GM12891 (cell line): ENCODE measurements around the gene MARK4.

Experiments used
- POLR2A ChIP-seq: IDR thresholded peaks from 2 replicates; pipeline ENCODE4 v1.6.1; 2011; ENCODE audit warnings: low read depth, low read length, control low read depth
- POLR2AphosphoS5 ChIP-seq: IDR thresholded peaks from 2 replicates; pipeline ENCODE4 v1.6.1; 2011; ENCODE audit warnings: low read depth, low read length, control low read depth
- POU2F2 ChIP-seq: IDR thresholded peaks from 2 replicates; pipeline ENCODE4 v1.6.1; 2011; ENCODE audit warnings: low read depth, mild to moderate bottlenecking, control low read depth, low read length, moderate library complexity
- SPI1 ChIP-seq: IDR thresholded peaks from 2 replicates; pipeline ENCODE4 v1.6.1; 2011; ENCODE audit warnings: low read depth, low read length, control low read depth
- TAF1 ChIP-seq: IDR thresholded peaks from 2 replicates; pipeline ENCODE4 v1.6.1; 2011; ENCODE audit warnings: low read depth, low read length, control low read depth

DNA sequence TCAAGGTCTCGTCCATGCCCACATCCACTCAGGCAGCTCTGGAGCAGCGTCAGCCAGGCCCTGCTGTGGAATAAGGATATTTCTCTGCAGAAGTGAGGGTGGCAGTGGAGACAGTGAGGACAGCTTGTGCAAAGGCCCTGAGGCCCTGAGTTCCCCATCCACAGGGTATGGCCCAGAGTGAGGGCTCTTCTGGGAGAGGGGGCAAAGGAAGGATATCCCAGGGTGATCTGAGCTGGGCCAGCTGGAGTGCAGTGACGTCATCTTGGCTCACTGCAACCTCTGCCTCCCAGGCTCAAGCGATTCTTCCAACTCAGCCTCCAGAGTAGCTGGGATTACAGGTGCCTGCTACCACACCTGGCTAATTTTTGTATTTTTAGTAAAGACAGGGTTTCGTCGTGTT, 11.5 kb downstream of the MARK4 start:
- TF ChIP-seq POLR2AphosphoS5 (no peak), POLR2A (no peak), POU2F2 (no peak), TAF1 (no peak), SPI1 (no peak)
